ENCODE measurements around the gene IRGQ. TPM values are rescaled to one million over a fixed set of nuclear protein-coding genes. Genes with fewer than 3 reads are reported as not detected.

The IRGQ gene
- total and polyA plus RNA-seq, 2 experiments from 2014 or later, result 8.4 to 49.6 TPM

GRCh38 chr19:43610493-43610892 lies 14.6 kb upstream of the IRGQ start:
- Histone ChIP-seq H3K27me3 (ENCODE audit: insufficient read depth) (no peaks in the 10 kb centered on the region), H3K36me3 (ENCODE audit: insufficient read depth) (no peaks in the 10 kb centered on the region), H4K20me1 (replicated peaks; ENCODE audit: insufficient read depth) (no peaks in the 10 kb centered on the region; the same call in 1 of the 2 replicates), H3K4me3 (no peak overlapping the region), H2AFZ (no peak overlapping the region), H3F3A (replicated peaks; ENCODE audit: low read depth) (no peaks in the 10 kb centered on the region), H3K79me2 (replicated peaks; ENCODE audit: insufficient read depth) (peaks cover 6% of the 10 kb centered on the region; the same call in 1 of the 2 replicates), H3K9me2 (ENCODE audit: insufficient read depth) (no peaks in the 10 kb centered on the region), H3K27ac (ENCODE audit: low read depth) (no peak overlapping the region), H3K4me1 (ENCODE audit: insufficient read depth) (no peaks in the 10 kb centered on the region), H3K4me2 (no peak overlapping the region)
- TF ChIP-seq EZH2phosphoT487 (IDR thresholded peaks at IDR 0.05; ENCODE audit: unreplicated experiment) (no peak), CREB1 (CRISPR knock-in tag; IDR thresholded peaks at IDR 0.05; ENCODE audit: low read depth) (no peak), CTCF (conservative IDR thresholded peaks at IDR 0.05; ENCODE audit: low read depth in 2 of 2) (no peak), NANOG (IDR thresholded peaks at IDR 0.05; ENCODE audit: borderline replicate concordance) (no peak)
- Mint-ChIP-seq H3K4me1 (peaks cover 9% of the 10 kb centered on the region), H3K9me3 (peaks cover 11% of the 10 kb centered on the region), H3K36me3 (ENCODE audit: low read depth) (peaks cover 36% of the 10 kb centered on the region), H3K27me3 (ENCODE audit: insufficient read depth, low read depth, poor library complexity) (peaks cover 18% of the 10 kb centered on the region), H3K27ac (no peak overlapping the region), H3K4me3 (no peak overlapping the region; the same call in 2 of the 3 replicates)
- DNase-seq (ENCODE audit: low spot score), result no peak
- ATAC-seq, result no peak; the same call in 2 of the 3 replicates

DNA sequence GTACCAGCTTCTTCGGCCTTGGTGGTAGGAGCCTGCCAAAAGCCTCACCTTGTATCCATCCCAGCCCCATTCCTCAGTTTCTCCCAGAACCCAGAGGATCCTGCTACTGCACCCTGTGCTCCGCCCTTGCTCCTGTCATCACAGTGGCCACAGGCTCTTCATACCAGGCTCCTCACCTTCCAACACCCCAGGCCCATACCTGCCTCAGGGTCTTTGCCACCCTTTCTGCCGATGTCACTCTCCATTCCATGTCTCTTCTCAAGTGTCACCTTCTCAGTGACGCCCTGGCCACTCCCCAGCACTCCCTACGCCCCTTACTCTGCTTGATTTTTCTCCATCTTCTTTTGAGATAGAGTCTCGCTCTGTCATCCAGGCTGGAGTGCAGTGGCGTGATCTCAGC lies 13.9 kb upstream of the IRGQ start:
- ATAC-seq, result no peak
- no peaks in the 10 kb centered on the region for H3K4me1 ChIP-seq (ENCODE audit: insufficient read depth)
- no peaks in the 10 kb centered on the region for H3K36me3 ChIP-seq (ENCODE audit: insufficient read depth)
- Mint-ChIP-seq H3K9me3 (peaks cover 11% of the 10 kb centered on the region), H3K27ac (no peak overlapping the region), H3K4me3 (no peak overlapping the region), H3K27me3 (ENCODE audit: insufficient read depth, low read depth, poor library complexity) (peaks cover 19% of the 10 kb centered on the region), H3K4me1 (peaks cover 9% of the 10 kb centered on the region), H3K36me3 (ENCODE audit: low read depth) (peaks cover 36% of the 10 kb centered on the region)
- H3K27me3 ChIP-seq (ENCODE audit: insufficient read depth), result no peaks in the 10 kb centered on the region
- H3K27ac ChIP-seq (ENCODE audit: low read depth), result no peak overlapping the region
- H4K20me1 ChIP-seq (replicated peaks; ENCODE audit: insufficient read depth), result no peaks in the 10 kb centered on the region; the same call in 1 of the 2 replicates
- H3K79me2 ChIP-seq (replicated peaks; ENCODE audit: insufficient read depth), result peaks cover 2% of the 10 kb centered on the region; the same call in 1 of the 2 replicates
- no peaks in the 10 kb centered on the region for H3F3A ChIP-seq (replicated peaks; ENCODE audit: low read depth)
- H3K9me2 ChIP-seq (ENCODE audit: insufficient read depth), result no peaks in the 10 kb centered on the region
- H3K4me2 ChIP-seq, result no peak overlapping the region
- no peak for DNase-seq (ENCODE audit: low spot score)
- H3K4me3 ChIP-seq, result no peak overlapping the region
- no peak overlapping the region for H2AFZ ChIP-seq
- TF ChIP-seq JUNB (IDR thresholded peaks at IDR 0.05; ENCODE audit: unreplicated experiment) (no peak), EZH2 (IDR thresholded peaks at IDR 0.05; ENCODE audit: low read depth, unreplicated experiment) (no peak), ZNF114 (CRISPR knock-in tag; IDR thresholded peaks at IDR 0.05) (no peak), ZNF462 (CRISPR knock-in tag; IDR thresholded peaks at IDR 0.05) (no peak), CTCF (conservative IDR thresholded peaks at IDR 0.05; ENCODE audit: low read depth in 2 of 2) (no peak), STAT1 (IDR thresholded peaks at IDR 0.05; ENCODE audit: unreplicated experiment) (no peak), CREB1 (CRISPR knock-in tag; IDR thresholded peaks at IDR 0.05; ENCODE audit: low read depth) (no peak), POLR2AphosphoS5 (IDR thresholded peaks at IDR 0.05; ENCODE audit: low read depth) (no peak), ZNF331 (CRISPR knock-in tag; IDR thresholded peaks at IDR 0.05; ENCODE audit: low read depth) (no peak)
